GM15510 (cell line): Measurements from ENCODE around the gene PDE4B.

ENCODE experiments used
- POLR2A ChIP-seq: IDR thresholded peaks from 3 replicates; pipeline ENCODE4 v1.6.1; 2011; ENCODE audit warnings: borderline replicate concordance; ENCODE audit not compliant: insufficient read length; ENCODE audit errors: extremely low read depth

PDE4B gene

DNA sequence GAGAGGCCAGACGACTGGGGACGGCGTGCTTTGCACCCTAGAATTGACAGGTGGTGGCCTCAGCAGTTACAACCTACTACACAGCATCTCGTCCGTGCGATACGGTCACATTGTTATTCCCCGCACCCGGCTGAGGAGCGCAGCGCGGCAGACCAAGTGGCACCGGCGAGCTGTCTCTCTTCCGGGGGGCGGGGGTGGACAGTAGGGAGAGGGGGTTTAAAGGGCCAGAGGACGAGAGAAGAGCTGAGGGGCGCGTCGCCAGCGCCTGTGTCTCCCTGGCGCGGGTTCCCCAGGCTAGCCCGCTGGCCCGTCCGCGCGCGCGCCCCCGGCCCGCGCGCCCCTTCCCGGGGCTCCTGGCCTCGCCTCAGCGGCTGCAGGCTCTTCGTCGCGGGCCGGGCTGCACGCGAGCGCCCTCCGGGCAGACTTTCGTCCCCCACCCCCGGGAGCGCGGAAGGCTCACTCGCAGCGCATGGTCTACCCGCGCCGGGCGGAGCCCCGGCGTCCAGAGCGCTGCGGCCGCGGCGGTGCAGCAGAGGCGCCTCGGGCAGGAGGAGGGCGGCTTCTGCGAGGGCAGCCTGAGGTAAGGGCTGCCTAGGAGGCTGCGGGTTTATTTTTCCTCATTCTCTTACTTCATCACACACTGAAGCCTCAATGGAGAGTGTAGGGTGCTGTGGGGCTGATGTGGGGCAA, at the start of gene PDE4B:
Gene PDE4B (plus strand): TSS at position 227 of the 690 bp plus-strand sequence.
- no peak for TF ChIP-seq POLR2A

DNA sequence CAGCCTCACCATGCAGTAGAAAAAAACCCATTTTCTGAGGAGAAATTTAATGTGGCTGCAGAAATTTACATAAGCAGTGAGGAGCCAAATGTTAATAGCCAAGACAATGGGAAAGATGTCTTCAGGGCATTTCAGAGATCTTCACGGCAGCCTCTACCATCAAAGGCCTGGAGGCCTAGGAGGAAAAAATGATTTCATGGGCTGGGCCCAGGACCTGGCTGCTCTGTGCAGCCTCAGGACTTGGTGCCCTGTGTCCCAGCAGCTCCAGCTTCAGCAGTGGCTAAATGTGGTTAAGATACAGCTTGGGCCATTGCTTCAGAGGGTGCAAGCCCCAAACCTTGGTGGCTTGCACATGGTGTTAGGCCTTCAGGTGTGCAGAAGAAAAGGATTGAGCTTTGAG, 48.0 kb upstream of the PDE4B start:
- TF ChIP-seq POLR2A = no peak

DNA sequence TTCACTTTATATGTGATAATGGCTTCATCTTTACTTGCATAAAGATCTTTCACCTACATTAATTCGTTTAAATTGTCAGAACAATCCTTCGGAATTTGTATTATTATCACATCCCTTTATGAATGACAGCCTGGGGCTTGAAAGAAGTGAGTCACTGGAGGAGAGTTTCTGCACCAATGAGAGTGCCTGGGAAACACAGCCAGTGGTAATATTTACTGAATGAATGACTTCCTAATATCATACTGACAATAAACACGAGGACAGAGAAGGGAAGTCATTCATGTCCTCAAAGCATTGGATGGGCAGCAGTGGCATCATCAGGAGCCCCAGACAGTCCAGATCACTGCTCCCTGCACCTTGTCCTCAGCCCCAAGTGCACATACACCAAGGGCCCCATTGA, 40.7 kb upstream of the PDE4B start:
- TF ChIP-seq POLR2A = no peak

DNA sequence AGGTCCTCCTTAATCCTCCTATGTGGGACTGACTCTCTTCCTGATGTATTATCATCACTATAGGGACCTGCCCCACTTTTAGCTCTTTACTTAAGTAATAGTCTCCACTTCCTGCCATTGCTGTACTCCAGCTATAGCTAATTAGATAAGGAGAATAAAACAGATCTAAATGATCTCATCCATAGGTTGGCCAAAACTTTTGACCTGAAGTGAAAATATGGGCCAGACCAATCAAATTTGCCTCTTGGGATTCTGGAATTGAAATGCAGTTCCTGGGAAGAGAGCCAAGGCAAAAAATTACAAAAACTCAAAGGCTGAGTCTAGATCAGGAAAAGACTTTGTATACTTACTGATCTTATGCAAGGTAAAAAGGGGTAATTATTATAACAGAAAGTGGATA, 36.1 kb upstream of the PDE4B start:
- TF ChIP-seq POLR2A = no peak

DNA sequence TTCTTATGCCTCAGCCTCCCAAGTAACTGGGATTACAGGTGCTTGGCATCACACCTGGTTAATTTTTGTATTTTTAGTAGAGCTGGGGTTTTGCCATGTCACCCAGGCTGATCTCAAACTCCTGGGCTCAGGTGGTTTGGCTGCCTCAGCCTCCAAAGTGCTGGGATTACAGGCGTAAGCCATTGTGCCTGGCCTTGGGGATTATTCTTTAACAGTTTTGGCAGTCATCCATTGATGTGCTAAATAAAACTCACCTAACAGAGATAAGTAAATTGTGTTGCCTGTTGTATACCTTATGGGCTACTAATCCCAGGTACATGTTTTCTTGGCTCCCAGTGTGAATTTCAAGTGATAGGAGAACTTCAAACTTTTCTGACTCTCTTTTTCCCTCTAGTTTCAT, 35.2 kb upstream of the PDE4B start:
- TF ChIP-seq POLR2A = no peak

DNA sequence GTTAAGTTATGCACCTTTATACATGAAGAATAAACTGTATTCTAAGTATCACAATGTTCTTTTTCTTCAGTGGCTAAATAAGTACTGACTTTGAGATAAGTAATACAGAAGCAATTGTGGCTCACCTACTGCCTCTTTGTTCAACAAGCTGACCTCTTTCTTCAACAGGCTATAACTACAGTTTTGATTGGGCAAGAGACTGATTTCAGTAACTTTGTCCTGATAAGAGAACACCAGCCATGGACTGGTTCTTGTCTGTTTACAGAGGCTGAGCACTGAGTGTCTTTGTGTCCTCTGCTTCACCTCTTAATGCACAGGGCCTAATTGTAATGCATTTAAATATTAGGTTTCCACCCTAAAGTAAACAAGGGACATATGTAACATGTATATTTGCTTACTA, 34.6 kb upstream of the PDE4B start:
- no peak for TF ChIP-seq POLR2A

DNA sequence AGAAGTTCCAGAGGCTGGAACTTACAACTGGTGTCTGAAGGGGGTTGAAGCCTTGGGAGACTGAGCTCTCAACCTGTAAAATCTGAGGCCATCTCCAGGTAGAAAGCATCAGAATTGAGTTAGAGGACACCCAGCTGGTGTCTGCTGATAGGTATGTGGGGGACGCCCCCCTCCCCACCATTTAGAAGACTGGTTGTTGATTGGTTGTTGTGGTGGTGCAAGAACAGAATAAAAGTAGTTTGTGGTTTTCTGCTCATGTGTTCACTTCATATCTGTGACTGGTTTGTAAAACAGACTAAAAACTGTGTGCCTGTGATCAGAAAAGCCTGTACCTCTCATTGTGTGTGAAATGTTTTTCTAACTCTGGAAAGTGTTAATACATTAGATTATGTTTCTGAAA, 33.2 kb upstream of the PDE4B start:
- TF ChIP-seq POLR2A = no peak

DNA sequence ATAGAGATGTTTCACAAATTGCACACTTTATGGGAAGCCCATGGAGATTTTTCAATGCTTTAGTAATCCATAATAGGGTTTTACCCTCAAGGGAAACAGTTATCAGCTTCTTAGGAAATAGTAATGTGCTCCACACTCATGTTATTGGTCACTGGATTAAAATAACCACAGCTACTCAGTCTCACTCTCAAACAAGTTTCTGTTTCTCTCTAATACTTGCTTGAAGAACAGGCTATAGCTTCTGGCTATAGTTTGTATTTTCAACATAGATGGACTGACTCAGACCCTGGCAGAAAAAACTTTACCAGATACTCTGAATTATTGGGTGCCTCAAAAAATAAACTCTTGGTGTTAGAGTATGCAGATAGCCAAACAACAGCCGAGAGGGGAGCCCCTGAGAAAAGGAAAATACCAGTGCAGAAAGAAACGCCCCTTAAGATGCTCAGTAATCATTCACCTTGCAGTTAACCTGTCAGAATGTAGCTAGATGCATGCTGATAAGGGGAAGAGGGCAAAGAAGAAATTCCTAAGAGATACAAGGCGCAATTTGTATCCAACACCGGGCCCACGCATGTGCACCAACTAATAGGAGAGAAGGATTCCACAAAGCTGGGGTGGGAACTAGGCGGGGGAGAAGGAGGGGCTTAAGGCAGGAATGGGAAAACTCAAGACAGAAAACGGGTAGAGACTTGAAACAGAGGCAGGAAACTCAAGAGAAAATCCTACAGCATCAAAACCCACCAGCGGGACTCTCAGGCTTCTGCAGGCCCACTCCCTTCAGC, 30.4 kb upstream of the PDE4B start:
- no peak for TF ChIP-seq POLR2A

DNA sequence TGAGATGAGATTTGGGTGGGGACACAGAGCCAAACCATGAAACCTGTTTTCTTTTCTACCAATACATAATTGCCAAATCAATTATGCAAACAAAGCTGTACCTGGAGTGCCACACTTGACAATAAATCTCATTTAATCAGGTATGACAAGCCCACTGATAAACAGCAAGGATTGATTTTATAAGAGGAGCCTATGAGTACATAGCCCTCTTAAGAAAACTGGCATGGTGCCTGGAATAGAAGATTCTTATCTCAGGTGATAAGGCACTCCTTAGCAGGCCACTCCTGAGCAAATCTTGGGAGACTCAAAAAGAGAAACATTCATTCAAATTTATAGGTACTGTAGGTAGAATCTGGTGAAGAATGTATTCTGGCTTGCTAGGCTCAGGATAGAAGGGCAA, 28.6 kb upstream of the PDE4B start:
- TF ChIP-seq POLR2A = no peak

DNA sequence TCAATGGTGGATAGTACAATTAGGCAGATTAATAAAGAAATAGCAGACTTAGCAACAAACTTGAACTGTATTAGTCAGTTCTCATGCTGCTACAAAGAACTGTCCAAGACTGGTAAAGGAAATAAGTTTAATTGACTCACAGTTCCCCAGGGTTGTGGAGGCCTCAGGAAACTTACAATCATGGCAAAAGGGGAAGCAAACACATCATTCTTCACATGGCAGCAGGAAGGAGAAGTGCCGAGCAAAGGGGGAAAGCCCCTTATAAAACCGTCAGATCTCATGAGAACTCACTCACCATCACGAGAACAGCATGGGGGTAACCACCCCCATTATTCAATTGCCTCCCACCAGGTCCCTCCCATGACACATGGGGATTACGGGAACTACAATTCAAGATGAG, 27.1 kb upstream of the PDE4B start:
- TF ChIP-seq POLR2A = no peak

DNA sequence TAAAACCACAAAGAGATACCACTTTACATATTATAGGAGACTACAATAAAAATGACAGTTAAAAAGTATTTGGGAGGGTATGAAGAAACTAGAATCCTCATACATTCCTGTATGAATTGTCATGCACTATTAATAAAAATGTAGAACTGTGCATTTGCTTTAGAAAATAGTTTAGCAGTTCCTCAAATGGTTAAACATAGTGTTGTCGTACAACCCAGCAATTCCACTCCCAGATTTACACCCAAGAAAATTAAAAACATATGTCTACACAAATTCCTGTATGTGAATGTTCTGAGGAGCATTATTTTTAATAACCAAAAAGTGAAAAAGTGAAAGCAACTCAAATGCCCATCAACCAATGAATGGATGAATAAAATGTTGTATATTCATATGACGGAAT, 23.1 kb upstream of the PDE4B start:
- TF ChIP-seq POLR2A = no peak

DNA sequence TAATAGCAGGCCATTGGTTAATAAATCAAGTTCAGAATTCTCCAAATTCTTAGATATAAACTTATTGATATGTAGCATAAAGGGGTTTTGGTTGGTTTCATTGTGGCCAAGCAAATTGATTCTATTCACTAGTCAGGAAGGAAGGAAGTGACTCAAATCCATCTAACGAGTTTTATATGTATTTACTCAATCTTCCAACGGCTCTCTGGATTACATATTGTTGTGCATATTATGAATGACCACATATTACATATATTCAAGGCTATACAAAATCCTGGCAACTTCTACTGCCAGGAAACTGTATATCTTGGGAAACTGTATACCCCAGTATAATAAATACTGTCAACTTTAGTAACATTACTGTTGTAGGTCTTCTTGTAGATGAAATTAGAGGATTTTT, 20.1 kb upstream of the PDE4B start:
- no peak for TF ChIP-seq POLR2A

DNA sequence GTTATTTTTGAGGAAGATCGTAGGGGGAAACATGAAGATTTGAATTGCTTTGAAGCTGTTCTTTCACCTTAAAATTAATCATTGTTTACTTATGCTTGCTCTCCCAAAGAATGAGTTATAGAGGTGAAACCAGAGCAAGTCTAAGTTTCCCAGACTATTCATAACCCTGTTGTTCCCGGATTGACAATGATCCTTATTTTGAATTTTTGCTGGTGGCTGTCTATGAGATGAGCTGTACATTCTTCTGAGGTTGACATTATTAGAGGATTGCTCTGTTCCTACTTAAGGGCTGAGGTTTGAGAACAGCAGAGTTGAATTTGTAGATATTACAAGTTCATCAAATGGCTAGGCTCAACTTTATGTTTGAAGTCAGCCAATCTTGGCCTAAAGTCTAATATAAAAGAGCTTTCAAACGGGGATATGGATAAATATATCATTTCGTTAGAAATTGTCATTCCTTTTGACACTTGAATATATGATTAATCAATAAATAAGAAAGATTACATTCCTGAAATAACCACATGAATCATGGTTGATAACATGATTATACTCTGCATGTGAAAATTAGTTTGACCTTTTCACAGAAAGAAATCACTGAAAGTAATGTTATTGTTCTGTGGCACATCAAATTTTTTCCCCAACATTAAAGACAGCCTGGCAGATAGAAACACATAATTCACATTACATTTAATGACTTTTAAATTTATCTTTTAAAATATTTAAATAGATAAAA, 19.1 kb upstream of the PDE4B start:
- TF ChIP-seq POLR2A = no peak

DNA sequence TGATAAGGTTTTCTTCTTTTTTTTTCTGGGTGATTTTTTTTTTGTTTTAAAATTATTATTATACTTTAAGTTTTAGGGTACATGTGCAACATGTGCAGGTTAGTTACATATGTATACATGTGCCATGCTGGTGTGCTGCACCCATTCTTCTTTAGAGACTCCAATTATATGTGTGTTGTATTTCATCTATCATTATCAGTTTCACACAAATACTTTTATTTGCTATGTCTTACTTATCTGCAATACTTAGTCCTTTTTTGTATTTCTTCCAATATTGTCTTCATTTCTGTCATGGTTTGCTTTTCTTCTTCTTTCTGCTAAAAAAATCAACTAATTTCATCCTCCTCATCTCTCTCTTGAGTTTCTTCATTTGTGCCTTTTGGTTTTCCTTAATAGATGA, 3.9 kb upstream of the PDE4B start:
- no peak for TF ChIP-seq POLR2A

DNA sequence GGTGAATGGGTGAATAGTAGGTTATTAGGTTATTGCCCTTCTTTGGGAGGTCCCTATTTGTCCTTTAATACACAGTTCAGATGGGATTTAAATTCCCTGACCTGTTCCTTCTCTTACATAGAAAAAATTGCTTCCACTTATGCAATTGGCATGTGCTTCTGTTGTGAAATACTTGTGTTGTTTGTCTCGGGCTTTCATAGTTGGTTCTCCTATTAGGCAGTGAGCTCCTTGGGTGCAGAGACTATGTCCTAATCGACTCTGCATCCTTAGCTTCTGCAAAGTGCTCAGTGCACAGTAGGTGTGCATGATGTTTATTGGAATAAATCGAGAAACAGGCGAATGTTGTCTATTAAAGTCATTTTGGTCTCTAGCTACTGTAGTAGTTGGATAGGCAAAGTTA, 1.3 kb upstream of the PDE4B start:
- no peak for TF ChIP-seq POLR2A

DNA sequence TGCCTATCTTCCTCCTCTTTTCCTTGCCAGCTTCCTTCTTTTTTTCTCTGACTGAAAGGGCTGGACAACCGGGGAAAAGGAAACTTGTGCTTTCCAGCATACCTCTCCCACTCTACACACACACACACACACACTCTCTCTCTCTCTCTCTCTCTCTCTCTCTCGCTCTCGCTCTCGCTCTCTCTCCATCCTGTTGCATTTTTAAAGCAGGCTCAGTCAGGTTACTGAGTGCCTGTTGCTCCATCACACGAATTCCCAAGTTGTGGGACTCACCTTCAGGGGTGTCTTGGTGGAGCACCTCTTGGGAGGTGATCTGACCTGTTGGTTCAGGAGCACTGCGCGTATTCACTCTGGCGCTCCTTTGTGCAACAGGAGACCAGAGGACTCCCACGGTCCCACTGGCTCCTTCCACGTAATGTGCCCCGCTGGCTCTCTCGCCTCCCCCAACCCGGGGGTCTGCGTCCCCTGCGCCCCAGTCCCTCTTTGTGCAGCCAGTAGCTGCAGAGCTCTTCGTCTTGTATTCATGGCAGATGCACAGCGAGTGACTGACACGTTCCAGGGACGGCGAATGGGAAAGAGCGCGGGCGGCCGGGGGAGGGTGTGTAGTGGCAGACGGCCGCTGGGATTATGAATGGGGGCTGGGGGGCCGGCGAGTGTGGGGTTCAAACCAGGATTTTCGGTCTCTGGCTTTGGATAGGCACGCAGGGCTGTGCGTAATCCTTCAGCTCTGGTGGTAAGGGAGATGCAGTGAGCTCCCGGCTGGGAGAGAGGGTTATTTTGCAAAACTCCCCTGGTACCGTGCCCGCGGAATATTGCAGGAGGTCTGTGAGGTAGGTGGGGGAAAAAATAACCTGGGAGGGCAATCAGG, 660 bp upstream of the PDE4B start:
- no peak for TF ChIP-seq POLR2A

DNA sequence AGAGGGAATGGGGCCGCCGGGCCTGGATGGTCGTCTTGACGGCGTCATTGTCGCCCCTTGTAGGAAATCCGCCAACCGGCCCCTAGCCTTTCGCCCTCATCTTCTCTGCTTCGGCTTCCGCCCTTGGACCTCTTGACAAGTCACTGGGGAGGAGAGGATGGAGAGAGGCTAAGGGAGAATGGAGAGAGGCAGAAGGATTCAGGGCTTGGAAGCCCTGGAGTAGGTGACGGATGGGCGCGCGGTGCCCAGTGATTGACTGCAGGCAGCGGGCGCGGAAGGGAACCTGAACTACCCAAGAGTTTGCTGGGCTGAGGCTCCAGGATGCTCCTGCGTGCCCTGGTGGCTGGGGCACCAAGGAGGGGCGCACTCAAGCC, 651 bp downstream of the PDE4B start:
- TF ChIP-seq POLR2A = no peak
